Liver (tissue), 9 donors: ENCODE results near the gene GFPT2. TPM values are rescaled to one million over a fixed set of nuclear protein-coding genes. Genes with fewer than 3 reads are reported as not detected.

Source experiments
- DNase-seq: peaks from one replicate; pipeline ENCODE4 v3.0.0-alpha.2; 2017; ENCODE audit warnings: low spot score
- H3K27ac ChIP-seq, 2 donors: one replicate each; pipeline ENCODE4 v1.7.0; 2013; ENCODE audit warnings: inconsistent platforms in 2 of 2, low read length in 2 of 2, control low read depth in 1 of 2, low read depth in 1 of 2, mild to moderate bottlenecking in 1 of 2
- H3K27me3 ChIP-seq, 4 donors: one replicate each; pipeline versions ENCODE4 v1.6.1 to v1.7.0; 2013; ENCODE audit warnings: low read length in 3 of 4, inconsistent platforms in 1 of 4, mild to moderate bottlenecking in 1 of 4, moderate library complexity in 1 of 4; ENCODE audit not compliant: control insufficient read depth in 4 of 4, insufficient read depth in 4 of 4
- H3K36me3 ChIP-seq, 4 donors: one replicate each; pipeline versions ENCODE4 v1.6.1 to v1.7.0; 2013; ENCODE audit warnings: low read length in 3 of 4, mild to moderate bottlenecking in 3 of 4, low read depth in 1 of 4, moderate library complexity in 1 of 4; ENCODE audit not compliant: control insufficient read depth in 4 of 4, insufficient read depth in 3 of 4
- H3K4me1 ChIP-seq, 4 donors: one replicate each; pipeline versions ENCODE4 v1.6.1 to v1.7.0; 2013; ENCODE audit warnings: low read length in 3 of 4, mild to moderate bottlenecking in 3 of 4, moderate library complexity in 1 of 4; ENCODE audit not compliant: control insufficient read depth in 4 of 4, insufficient read depth in 4 of 4
- H3K4me3 ChIP-seq, 3 donors: one replicate each; pipeline versions ENCODE4 v1.6.1 to v1.7.0; 2013; ENCODE audit warnings: low read length in 3 of 3, control low read depth in 1 of 3, low read depth in 1 of 3, mild to moderate bottlenecking in 1 of 3
- H3K9ac ChIP-seq, 2 donors: one replicate each; pipeline ENCODE4 v1.7.0; 2013; ENCODE audit warnings: low read length in 2 of 2, mild to moderate bottlenecking in 2 of 2, moderate library complexity in 2 of 2, control low read depth in 1 of 2, low read depth in 1 of 2
- H3K9me3 ChIP-seq, 4 donors: one replicate each; pipeline versions ENCODE4 v1.6.1 to v1.7.0; 2013; ENCODE audit warnings: low read length in 3 of 4; ENCODE audit not compliant: control insufficient read depth in 4 of 4
- ATF3 ChIP-seq: IDR thresholded peaks from 2 replicates; pipeline ENCODE4 v1.6.1; 2016; ENCODE audit warnings: antibody characterized with exemption
- CTCF ChIP-seq: fragments of 150-350 bp; IDR thresholded peaks from 2 replicates; pipeline ENCODE4 v1.5.1; 2017; ENCODE audit warnings: improper control_type of control experiment, low read depth, low read length; ENCODE audit not compliant: missing input control
- EGR1 ChIP-seq, 2 donors: IDR thresholded peaks; 2 replicates each; pipeline ENCODE4 v1.6.1; 2016 to 2018; ENCODE audit warnings: antibody characterized with exemption in 2 of 2, low read depth in 2 of 2
- FOXA1 ChIP-seq: IDR thresholded peaks from 2 replicates; pipeline ENCODE4 v1.6.1; 2016; ENCODE audit warnings: antibody characterized with exemption
- FOXA2 ChIP-seq: IDR thresholded peaks from 2 replicates; pipeline ENCODE4 v1.6.1; 2016; ENCODE audit warnings: antibody characterized with exemption
- GABPA ChIP-seq, 2 donors: IDR thresholded peaks in 1 of 2; conservative IDR thresholded peaks in 1 of 2; 2 replicates each; pipeline ENCODE4 v1.6.1; 2016; ENCODE audit warnings: antibody characterized with exemption in 2 of 2, mild to moderate bottlenecking in 1 of 2, moderate library complexity in 1 of 2
- HNF4A ChIP-seq, 2 donors: conservative IDR thresholded peaks; 2 replicates each; pipeline ENCODE4 v1.6.1; 2016; ENCODE audit warnings: antibody characterized with exemption in 2 of 2, mild to moderate bottlenecking in 2 of 2
- HNF4G ChIP-seq: IDR thresholded peaks from 2 replicates; pipeline ENCODE4 v1.6.1; 2016; ENCODE audit warnings: antibody characterized with exemption
- JUND ChIP-seq, 2 donors: IDR thresholded peaks; 2 replicates each; pipeline ENCODE4 v1.6.1; 2016; ENCODE audit warnings: antibody characterized with exemption in 2 of 2
- MAX ChIP-seq: IDR thresholded peaks from 2 replicates; pipeline ENCODE4 v1.6.1; 2016; ENCODE audit warnings: antibody characterized with exemption
- NR2F2 ChIP-seq: IDR thresholded peaks from 2 replicates; pipeline ENCODE4 v1.6.1; 2016; ENCODE audit warnings: antibody characterized with exemption
- RAD21 ChIP-seq, 2 donors: IDR thresholded peaks; 2 replicates each; pipeline ENCODE4 v1.6.1; 2016; ENCODE audit warnings: antibody characterized with exemption in 2 of 2, mild to moderate bottlenecking in 2 of 2
- REST ChIP-seq: IDR thresholded peaks from 2 replicates; pipeline ENCODE4 v1.6.1; 2016; ENCODE audit warnings: antibody characterized with exemption, mild to moderate bottlenecking
- RXRA ChIP-seq, 2 donors: IDR thresholded peaks; 2 replicates each; pipeline ENCODE4 v1.6.1; 2017 to 2018; ENCODE audit warnings: antibody characterized with exemption in 2 of 2, mild to moderate bottlenecking in 1 of 2
- SP1 ChIP-seq: IDR thresholded peaks from 2 replicates; pipeline ENCODE4 v1.6.1; 2018; ENCODE audit warnings: antibody characterized with exemption, mild to moderate bottlenecking
- TAF1 ChIP-seq: conservative IDR thresholded peaks from 2 replicates; pipeline ENCODE4 v1.6.1; 2016; ENCODE audit warnings: antibody characterized with exemption, mild to moderate bottlenecking
- YY1 ChIP-seq: IDR thresholded peaks from 2 replicates; pipeline ENCODE4 v1.6.1; 2016; ENCODE audit warnings: antibody characterized with exemption, mild to moderate bottlenecking
- ZBTB33 ChIP-seq: IDR thresholded peaks from 2 replicates; pipeline ENCODE4 v1.6.1; 2016; ENCODE audit warnings: antibody characterized with exemption
- WGBS: extraction: QIAGEN DNeasy Blood & Tissue Kit; methylation state at CpG from one replicate; pipeline ENCODE4 v1.1.7; 2013; 5-methylcytosine and 5-hydroxymethylcytosine counted together
- polyA plus RNA-seq, 2 donors: library from polyadenylated mRNA; stranded (reverse) in 1 of 2; unstranded in 1 of 2; fragments of 200-250 nt in 1 of 2; fragments of >200 nt in 1 of 2; fragmentation: Nextera tagmentation in 1 of 2; extraction: Ambion mirVana in 1 of 2; gene quantifications; one replicate each; pipeline versions ENCODE4 v1.2.1 to v1.2.3, GENCODE V29; 2013 to 2015
- total RNA-seq, 2 donors: library from RNA; depleted of rRNA; stranded (reverse); fragments of >200 nt; gene quantifications; one replicate each; pipeline ENCODE4 v1.2.3, GENCODE V29; 2014
- donor health status: healthy.
- donor health status: healthy.
- donor health status: healthy.
- donor health status: healthy.
- donor health status: healthy.

GFPT2 gene
- total and polyA plus RNA-seq, 4 donors: 0.32 to 1.8 (median 0.54) TPM

- Histone ChIP-seq H3K4me1 (no peaks in the 10 kb centered on the region), H3K27me3 (no peaks in the 10 kb centered on the region), H3K36me3 (no peaks in the 10 kb centered on the region), H3K4me3 (no peak overlapping the region), H3K9me3 (no peaks in the 10 kb centered on the region), H3K9ac (no peak overlapping the region), H3K27ac (no peak overlapping the region)
- no peak for TF ChIP-seq YY1
- no peak for TF ChIP-seq EGR1 (IDR thresholded peaks at IDR 0.05; ENCODE audit: low read depth in 2 of 2)
- TF ChIP-seq CTCF: no peak
- no peak for TF ChIP-seq ATF3
- WGBS: 87% methylated on average over 8 of the region's 8 CpGs
- no peak for DNase-seq
These were observed 28.6 kb downstream of the GFPT2 start for GRCh38 chr5:180324601-180324950.

- no peak overlapping the region for H3K27ac ChIP-seq
- no peaks in the 10 kb centered on the region for H3K27me3 ChIP-seq
- H3K4me3 ChIP-seq: no peak overlapping the region
- H3K4me1 ChIP-seq: no peaks in the 10 kb centered on the region
- H3K36me3 ChIP-seq: no peaks in the 10 kb centered on the region
- TF ChIP-seq ATF3: no peak
- TF ChIP-seq HNF4A (conservative IDR thresholded peaks at IDR 0.05): no peak
- no peak for TF ChIP-seq YY1
- TF ChIP-seq TAF1: no peak
- no peak for TF ChIP-seq SP1
- no peak for TF ChIP-seq RXRA (IDR thresholded peaks at IDR 0.05)
- TF ChIP-seq ZBTB33: no peak
- TF ChIP-seq MAX: no peak
- no peak for TF ChIP-seq FOXA1
- no peak for TF ChIP-seq JUND (IDR thresholded peaks at IDR 0.05)
- TF ChIP-seq EGR1 (IDR thresholded peaks at IDR 0.05; ENCODE audit: low read depth in 2 of 2): no peak
- TF ChIP-seq GABPA (IDR thresholded peaks at IDR 0.05 in 1 of 2, conservative IDR thresholded peaks at IDR 0.05 in 1 of 2): no peak
- no peak for TF ChIP-seq REST
- no peak for TF ChIP-seq CTCF
- no peak for TF ChIP-seq NR2F2
- TF ChIP-seq RAD21 (IDR thresholded peaks at IDR 0.05): no peak
- no peak for TF ChIP-seq HNF4G
- no peak for TF ChIP-seq FOXA2
- DNase-seq: no peak
- H3K9ac ChIP-seq: no peak overlapping the region
- H3K9me3 ChIP-seq: no peaks in the 10 kb centered on the region
- WGBS: 78% methylated on average over 11 of the region's 11 CpGs
These were observed 29.1 kb downstream of the GFPT2 start for GRCh38 chr5:180323941-180324600.
